HEK293T (cell line): ENCODE data around the gene INPP5E.

Experiments
- CTCF ChIA-PET: fragments of 350-600 bp; formaldehyde crosslinking; extraction: SDS; loops from one replicate; lab custom pipeline; 2021; ENCODE audit warnings: antibody characterized with exemption, inconsistent platforms; lab: Yijun Ruan, JAX
- POLR2A ChIA-PET: fragments of 350-600 bp; formaldehyde crosslinking; extraction: SDS; loops from one replicate; lab custom pipeline; 2020; ENCODE audit warnings: antibody characterized with exemption, inconsistent platforms; lab: Yijun Ruan, JAX
- DNase-seq: peaks from one replicate; pipeline ENCODE4 v3.0.0; 2012; ENCODE audit warnings: mixed read lengths; ENCODE audit errors: extremely low spot score
- ARNT ChIP-seq: fragments of 450-650 bp; IDR thresholded peaks from 2 replicates; pipeline ENCODE4 v1.6.1; 2017; ENCODE audit warnings: mild to moderate bottlenecking
- BHLHE40 ChIP-seq: fragments of 450-650 bp; IDR thresholded peaks from 2 replicates; pipeline ENCODE4 v1.6.1; 2016; ENCODE audit warnings: mild to moderate bottlenecking, moderate library complexity, borderline replicate concordance
- CTBP1 ChIP-seq: fragments of 450-650 bp; IDR thresholded peaks from 2 replicates; pipeline ENCODE4 v1.6.1; 2016; ENCODE audit warnings: borderline replicate concordance
- ELF4 ChIP-seq: fragments of 450-650 bp; IDR thresholded peaks from 2 replicates; pipeline ENCODE4 v1.6.1; 2017; ENCODE audit warnings: antibody characterized with exemption
- FOXA1 ChIP-seq: fragments of 450-650 bp; IDR thresholded peaks from 2 replicates; pipeline ENCODE4 v1.6.1; 2016; ENCODE audit warnings: mild to moderate bottlenecking
- FOXK2 ChIP-seq: fragments of 450-650 bp; IDR thresholded peaks from 2 replicates; pipeline ENCODE4 v1.6.1; 2016; ENCODE audit warnings: mild to moderate bottlenecking
- FOXM1 ChIP-seq: fragments of 450-650 bp; IDR thresholded peaks from 2 replicates; pipeline ENCODE4 v1.6.1; 2017; ENCODE audit warnings: mild to moderate bottlenecking, borderline replicate concordance
- HDGF ChIP-seq: fragments of 450-650 bp; IDR thresholded peaks from 2 replicates; pipeline ENCODE4 v1.6.1; 2017; ENCODE audit warnings: antibody characterized with exemption, borderline replicate concordance
- L3MBTL2 ChIP-seq: fragments of 450-650 bp; conservative IDR thresholded peaks from 2 replicates; pipeline ENCODE4 v1.6.1; 2016; ENCODE audit warnings: mild to moderate bottlenecking
- LEF1 ChIP-seq: fragments of 450-650 bp; IDR thresholded peaks from 2 replicates; pipeline ENCODE4 v1.6.1; 2017; ENCODE audit warnings: mild to moderate bottlenecking, borderline replicate concordance
- NFRKB ChIP-seq: fragments of 450-650 bp; IDR thresholded peaks from 2 replicates; pipeline ENCODE4 v1.6.1; 2016; ENCODE audit warnings: mild to moderate bottlenecking, moderate library complexity
- SP1 ChIP-seq: fragments of 450-650 bp; IDR thresholded peaks from 2 replicates; pipeline ENCODE4 v1.6.1; 2017
- SUZ12 ChIP-seq: fragments of 450-650 bp; IDR thresholded peaks from 2 replicates; pipeline ENCODE4 v1.6.1; 2016; ENCODE audit warnings: mild to moderate bottlenecking
- TARDBP ChIP-seq: fragments of 450-650 bp; IDR thresholded peaks from 2 replicates; pipeline ENCODE4 v1.6.1; 2016
- ZNF384 ChIP-seq: fragments of 450-650 bp; IDR thresholded peaks from 2 replicates; pipeline ENCODE4 v1.6.1; 2016
- TF ChIP-seq, protein P1 (sequence below): fragments of 450-650 bp; IDR thresholded peaks from 2 replicates; pipeline ENCODE4 v1.6.1; 2016

Gene INPP5E

GRCh38 chr9:136482046-136482792 lies 42.6 kb upstream of the INPP5E start:
- TF ChIP-seq SUZ12, result no peak
- no peak for TF ChIP-seq BHLHE40
- no peak for TF ChIP-seq SP1
- TF ChIP-seq L3MBTL2, result no peak
- no peak for TF ChIP-seq CTBP1
- TF ChIP-seq FOXA1, result no peak
- CTCF ChIA-PET, result no interaction called here
- no peak for DNase-seq
- POLR2A ChIA-PET, result no interaction called here

DNA sequence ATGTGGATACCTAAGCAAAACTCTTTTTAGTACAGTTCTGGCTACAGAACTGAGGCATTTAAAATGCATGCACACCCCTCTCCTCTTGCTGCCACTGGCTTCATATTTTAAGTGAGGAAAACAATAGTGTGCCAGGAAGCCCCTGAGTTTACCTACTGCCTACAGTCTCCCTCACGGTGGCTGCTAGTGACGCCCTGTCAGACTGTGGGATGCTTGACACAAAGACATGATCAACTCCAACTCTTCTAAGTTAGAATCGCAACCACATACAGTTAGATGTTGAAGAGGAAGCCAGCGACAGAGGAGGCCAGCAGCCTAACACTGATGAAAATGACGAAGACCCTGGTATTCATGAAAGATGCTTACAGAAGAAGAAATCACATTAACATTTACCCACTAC lies 41.9 kb upstream of the INPP5E start:
- CTCF ChIA-PET, result no interaction called here
- DNase-seq, result no peak
- POLR2A ChIA-PET, result no interaction called here
- TF ChIP-seq FOXK2 (no peak), L3MBTL2 (no peak), SUZ12 (no peak), CTBP1 (no peak), ZNF384 (no peak), LEF1 (no peak), FOXM1 (no peak)

DNA sequence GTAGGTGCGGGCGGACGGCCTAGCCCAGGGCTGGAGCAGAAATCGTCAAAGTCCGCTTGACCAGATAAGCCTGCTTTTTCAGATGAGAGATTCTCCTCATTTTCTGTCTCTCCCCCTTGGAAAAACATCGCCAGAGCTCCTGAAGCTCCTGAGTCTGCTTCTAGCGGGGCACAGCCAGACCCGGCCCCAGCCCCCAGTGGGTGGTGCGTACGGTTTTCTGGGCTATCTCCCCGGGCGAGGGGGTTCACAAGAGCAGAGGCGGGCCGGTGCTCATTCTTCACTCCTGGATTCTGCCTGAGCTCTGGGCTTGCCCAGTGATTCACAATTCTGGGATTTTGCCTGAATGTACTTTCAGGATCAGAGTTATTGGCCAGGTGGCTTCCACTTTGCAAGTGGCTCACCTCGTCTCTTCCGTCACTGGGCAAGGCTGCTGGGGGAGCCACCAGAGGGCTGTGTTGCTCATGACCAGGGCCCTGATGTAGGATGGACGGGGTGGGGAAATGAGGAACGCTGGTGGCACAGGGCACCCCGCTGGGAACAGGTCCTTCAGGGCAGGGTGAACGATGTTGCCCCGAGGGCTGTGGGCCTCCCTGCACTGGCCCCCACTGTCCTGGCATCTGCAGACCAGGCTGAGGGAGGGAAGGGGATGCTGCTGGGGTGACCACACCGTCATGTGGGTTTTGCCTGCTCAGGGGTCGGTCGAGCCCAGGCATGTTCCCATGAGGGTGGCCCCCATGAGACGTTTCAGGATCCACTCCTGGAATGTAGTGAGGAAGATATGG lies 36.9 kb upstream of the INPP5E start:
- ChIA-PET CTCF (no interaction called here), POLR2A (no interaction called here)
- TF ChIP-seq BHLHE40, result no peak
- TF ChIP-seq FOXM1, result no peak
- no peak for TF ChIP-seq CTBP1
- TF ChIP-seq ZNF384, result no peak
- TF ChIP-seq, protein P1, sequence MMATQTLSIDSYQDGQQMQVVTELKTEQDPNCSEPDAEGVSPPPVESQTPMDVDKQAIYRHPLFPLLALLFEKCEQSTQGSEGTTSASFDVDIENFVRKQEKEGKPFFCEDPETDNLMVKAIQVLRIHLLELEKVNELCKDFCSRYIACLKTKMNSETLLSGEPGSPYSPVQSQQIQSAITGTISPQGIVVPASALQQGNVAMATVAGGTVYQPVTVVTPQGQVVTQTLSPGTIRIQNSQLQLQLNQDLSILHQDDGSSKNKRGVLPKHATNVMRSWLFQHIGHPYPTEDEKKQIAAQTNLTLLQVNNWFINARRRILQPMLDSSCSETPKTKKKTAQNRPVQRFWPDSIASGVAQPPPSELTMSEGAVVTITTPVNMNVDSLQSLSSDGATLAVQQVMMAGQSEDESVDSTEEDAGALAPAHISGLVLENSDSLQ, result no peak
- TF ChIP-seq FOXK2, result no peak
- no peak for TF ChIP-seq ELF4
- no peak for TF ChIP-seq LEF1
- TF ChIP-seq L3MBTL2, result no peak
- TF ChIP-seq SP1, result no peak
- no peak for TF ChIP-seq HDGF
- no peak for TF ChIP-seq SUZ12
- TF ChIP-seq FOXA1, result no peak
- no peak for TF ChIP-seq NFRKB
- TF ChIP-seq TARDBP, result no peak
- TF ChIP-seq ARNT, result no peak
- no peak for DNase-seq

DNA sequence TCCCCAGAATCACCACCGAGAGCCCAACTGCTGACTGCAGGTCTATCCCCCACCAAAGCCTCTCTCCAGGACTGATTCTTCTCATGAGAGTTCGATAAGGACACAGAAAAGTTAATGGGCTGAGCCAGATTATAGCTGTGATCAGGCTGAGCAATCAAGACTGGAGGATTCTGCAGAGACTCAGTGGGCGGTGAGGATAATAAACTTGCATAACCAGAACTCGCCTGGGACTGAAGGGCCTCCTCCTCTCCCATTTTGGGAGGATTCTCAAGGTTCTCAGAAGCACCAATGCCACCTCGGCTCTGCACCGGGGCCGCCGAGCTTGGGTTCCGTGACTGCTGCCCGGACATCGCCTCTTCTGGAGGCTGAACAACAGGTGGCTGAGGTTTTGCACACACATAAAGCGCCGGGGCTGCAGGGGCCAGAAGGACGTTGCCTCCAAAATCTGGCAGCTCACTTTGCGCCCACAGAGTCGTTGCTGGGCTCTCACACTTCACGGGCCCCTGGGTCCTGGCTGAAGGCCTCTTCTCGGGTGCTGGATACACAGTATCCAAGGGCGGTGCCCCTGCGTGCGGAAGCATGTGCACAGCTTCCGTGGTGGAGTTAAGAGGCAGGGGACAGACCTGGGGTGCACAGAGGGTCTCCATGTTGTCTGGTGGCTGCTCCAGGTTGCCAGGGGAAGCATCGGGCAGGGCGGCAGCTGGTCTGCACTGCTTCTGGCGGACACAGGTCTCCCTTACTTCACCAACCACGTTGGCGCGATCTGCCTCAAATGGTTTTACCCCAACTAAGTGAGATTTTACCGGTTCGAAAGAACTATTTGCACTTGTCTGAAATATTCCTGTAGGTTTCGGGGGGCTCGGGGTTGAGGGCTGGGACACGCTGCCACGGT lies 35.6 kb upstream of the INPP5E start:
- ChIA-PET CTCF (no interaction called here), POLR2A (no interaction called here)
- TF ChIP-seq SUZ12 (no peak), FOXA1 (no peak), ARNT (no peak), L3MBTL2 (no peak), FOXK2 (no peak), TARDBP (no peak), ZNF384 (no peak), BHLHE40 (no peak), NFRKB (no peak), ELF4 (no peak), FOXM1 (no peak), SP1 (no peak)
- TF ChIP-seq, protein P1, result no peak

DNA sequence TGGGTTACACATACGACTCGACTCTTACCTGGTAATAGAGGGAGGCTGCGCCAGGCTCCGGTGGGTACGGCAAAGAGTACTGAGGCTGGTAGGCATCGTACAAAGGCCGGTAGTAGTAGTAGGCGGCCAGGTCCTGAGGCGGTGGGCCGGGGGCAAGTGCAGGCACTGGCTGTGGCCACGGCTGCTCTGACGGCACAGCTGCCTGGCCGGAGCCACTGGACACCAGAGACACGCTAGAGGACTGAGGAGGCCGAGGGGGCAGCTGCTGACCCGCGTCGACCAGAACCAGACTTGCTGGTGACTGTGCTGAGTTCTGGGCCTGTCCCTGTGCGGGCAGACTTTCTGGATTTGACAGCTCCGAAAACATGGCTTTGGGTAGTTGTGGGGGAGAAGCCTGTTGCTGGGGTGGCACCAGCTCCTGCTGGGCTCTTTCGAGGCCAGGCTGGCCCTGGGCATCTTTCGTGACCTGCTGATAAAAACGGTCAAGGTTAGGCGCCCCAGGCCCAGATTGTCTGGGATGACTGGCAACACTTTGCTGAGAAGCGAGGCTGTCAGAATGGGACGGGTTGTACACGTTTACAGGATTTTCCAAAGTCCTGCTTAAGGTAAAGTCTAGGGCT lies 34.5 kb upstream of the INPP5E start:
- ChIA-PET CTCF (no interaction called here), POLR2A (no interaction called here)
- TF ChIP-seq FOXM1, result no peak
- TF ChIP-seq FOXK2, result no peak
- TF ChIP-seq ARNT, result no peak
- TF ChIP-seq SUZ12, result no peak
- TF ChIP-seq L3MBTL2, result no peak
- TF ChIP-seq SP1, result no peak
- no peak for TF ChIP-seq ZNF384
- TF ChIP-seq ELF4, result no peak
- no peak for TF ChIP-seq FOXA1
- no peak for TF ChIP-seq HDGF
- TF ChIP-seq NFRKB, result no peak
- no peak for TF ChIP-seq TARDBP
- no peak for TF ChIP-seq LEF1
- TF ChIP-seq, protein P1, result no peak
- no peak for TF ChIP-seq BHLHE40
- TF ChIP-seq CTBP1, result no peak
- no peak for DNase-seq

More for the DNA sequence above, 35.6 kb upstream of the INPP5E start:
- no peak for DNase-seq
